ENCODE results near the gene EYS.
"Not testable (repeated sequence)": the region's sequence is repeated elsewhere in the genome, so short reads cannot be mapped to it uniquely, and the experiment has no call there.

EYS gene

GRCh38 chr6:65064844-65065243 is 642.2 kb downstream of the EYS start:
- no peak for DNase-seq

GRCh38 chr6:65059568-65059967 is 647.5 kb downstream of the EYS start:
- no peak for DNase-seq

DNA sequence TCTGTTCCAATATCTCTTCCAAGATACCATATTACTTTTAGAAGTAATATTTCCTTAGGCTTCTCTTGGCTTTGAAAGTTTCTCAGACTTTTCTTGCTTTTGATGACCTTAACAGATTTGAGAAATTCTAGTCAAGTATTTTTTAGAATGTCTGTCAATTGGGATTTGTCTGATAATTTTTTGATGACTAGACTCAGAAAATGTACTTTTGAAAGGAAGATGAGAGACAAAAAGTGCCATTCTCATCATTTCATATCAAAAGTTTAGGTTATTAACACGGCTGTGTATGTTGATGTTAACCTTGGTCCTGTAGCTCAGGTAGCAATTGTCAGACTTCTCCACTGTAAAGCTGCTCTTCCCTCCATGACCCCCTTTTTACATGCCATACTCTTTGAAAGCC is 651.5 kb downstream of the EYS start:
- DNase-seq: no peak

DNA sequence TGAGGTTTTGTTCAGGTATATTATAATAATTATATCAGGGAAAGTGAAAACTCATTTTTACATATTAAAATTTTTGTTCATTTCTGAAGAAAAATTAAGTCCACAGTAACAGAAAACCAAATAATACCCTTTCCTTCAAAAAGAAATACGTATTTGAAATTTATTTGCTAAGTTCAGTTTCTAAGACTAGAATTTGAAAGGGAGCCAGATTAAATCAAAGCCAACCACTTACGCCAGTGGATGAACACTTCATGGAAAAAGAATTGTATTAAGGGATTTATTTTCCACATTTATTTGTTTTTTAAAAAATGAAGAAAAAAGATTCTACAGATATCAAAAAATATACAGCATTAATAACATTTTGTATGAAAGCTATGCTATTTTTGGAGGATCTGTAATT is 654.4 kb downstream of the EYS start:
- DNase-seq: no peak

GRCh38 chr6:65045801-65046200 is 661.2 kb downstream of the EYS start:
- DNase-seq: no peak

DNA sequence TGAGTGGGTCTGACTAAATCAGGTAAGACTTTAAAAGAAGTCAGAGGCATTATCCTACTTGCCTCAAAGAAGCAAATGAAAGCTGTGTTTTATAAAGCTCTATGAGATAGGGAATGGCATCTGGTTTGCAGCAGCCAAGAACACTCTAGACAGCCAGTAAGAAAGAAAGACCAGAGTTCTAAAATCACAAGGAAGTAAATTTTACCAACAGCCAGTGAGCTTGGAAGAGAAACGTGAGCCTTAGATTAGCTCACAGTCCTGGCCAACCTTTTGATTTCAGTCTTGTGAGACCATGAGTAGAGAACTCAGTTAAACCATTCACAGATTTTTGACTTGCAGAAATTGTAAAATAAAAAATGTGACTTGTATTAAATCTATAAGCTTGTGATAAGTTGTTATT is 693.0 kb downstream of the EYS start:
- DNase-seq: no peak

GRCh38 chr6:65006788-65007187 is 700.2 kb downstream of the EYS start:
- no peak for DNase-seq

DNA sequence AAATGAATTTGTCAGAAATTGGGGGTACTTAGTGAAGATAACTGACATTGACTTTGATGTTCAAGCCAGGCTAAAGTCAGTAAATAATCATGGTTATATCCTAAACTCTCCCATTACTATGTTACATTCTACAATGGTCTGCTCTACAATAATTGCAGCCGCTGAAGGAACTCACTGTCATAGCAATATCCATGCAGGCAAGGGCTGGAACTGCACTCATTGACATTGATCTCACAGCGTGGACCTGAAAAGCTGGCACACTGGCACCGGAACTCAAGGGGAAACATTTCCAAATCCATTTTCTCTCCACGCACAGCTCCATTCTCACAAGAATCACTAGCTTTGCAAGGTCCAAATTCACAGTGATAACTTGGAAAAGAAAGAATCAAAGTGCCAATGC is 702.7 kb downstream of the EYS start:
- no peak for DNase-seq

GRCh38 chr6:65002882-65003281 is 704.1 kb downstream of the EYS start:
- not testable (repeated sequence) for DNase-seq

- no peak for DNase-seq
Observed at GRCh38 chr6:65000815-65001214, 706.2 kb downstream of the EYS start.

GRCh38 chr6:64998204-64998603 is 708.8 kb downstream of the EYS start:
- DNase-seq: no peak

- no peak for DNase-seq
Observed at GRCh38 chr6:64996301-64996700, 710.7 kb downstream of the EYS start.

DNA sequence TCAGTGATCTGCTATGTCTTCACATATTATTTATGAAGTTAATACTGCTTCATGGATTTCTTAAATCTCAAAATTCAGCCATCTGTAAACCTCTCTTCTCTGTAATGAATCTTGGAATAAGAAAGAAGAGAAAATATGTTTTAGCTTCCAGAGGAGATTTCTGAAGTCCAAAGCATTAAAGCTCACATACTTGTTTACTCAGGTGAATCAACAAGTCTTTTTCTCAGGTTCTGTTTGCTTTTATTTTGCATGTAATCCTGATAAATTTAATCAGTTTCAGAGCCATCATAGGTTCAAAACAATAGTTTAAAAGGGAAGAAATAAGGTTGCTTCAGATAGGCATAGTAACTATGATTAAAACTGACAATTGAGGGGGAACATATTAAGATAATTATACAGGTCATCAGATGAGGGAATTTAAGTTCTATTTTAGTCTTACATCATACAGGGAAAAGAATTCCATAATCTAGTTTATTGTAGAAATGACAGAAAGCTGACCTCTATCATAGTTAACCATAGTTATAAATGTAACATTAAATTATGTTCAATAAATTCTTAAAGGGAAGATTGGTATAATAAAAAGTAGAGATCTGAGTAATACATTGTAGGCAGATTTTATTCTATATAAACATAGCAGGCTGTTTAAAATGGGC is 716.2 kb downstream of the EYS start:
- DNase-seq: no peak

- no peak for DNase-seq
Observed at GRCh38 chr6:64988148-64988547, 718.9 kb downstream of the EYS start.

DNA sequence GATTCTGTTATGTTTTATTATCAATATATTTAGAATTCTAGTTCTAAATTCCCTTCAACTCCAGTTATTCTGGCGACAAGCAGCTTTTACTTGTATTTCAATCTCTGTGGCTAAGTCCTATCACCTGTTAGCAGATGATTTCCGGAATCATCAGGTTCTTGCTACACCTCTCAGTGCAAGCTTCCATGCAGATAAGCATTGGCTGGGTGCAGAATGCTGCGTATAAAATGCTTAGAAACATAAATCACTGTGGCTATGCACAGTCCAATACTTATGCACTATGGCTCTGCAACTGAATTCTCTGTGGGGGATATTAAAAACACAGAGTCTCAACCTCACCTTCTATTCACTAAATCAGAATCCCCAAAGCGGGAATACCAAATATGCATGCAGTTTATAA is 720.0 kb downstream of the EYS start:
- DNase-seq: no peak

- DNase-seq: no peak
Observed at GRCh38 chr6:64985726-64986125, 721.3 kb downstream of the EYS start.

GRCh38 chr6:64984948-64985347 is 722.1 kb downstream of the EYS start:
- no peak for DNase-seq

DNA sequence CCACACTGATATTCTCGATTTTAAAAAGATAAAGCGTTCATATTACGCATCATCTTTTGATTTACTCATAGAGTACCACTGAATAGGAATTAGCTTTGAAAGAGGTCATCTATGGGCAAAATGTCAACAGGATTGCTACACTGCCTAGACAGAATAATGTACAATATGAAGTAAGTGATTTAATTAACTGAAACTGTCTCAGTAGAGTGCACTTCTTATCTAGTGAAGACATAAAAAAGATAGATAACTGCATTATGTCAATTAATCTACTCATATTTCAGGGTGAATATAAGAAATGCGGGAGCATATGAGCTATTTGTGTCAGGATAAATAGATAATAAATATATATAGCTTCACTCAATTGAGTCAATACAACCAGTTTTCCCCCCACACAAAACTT is 723.9 kb downstream of the EYS start:
- DNase-seq: no peak

DNA sequence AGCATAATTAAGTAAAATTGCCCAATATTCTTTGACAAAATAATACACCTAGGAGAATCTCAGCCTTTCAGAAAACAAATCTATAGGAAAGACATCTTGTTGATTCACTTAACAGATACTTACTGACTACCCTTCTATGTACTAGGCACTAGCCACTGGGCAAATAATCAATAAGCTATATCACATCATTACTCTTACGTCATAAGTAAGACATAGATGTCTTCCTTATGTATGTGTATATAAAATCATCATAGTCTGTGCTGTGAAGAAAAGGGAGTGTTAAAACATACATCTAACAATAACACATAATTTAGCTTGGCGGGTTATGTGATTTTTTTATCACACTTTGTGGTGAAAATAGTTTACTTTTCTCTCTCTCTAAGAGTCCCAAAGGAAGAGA is 733.9 kb downstream of the EYS start:
- DNase-seq: no peak

- no peak for DNase-seq
Observed at GRCh38 chr6:64969139-64969538, 737.9 kb downstream of the EYS start.

DNA sequence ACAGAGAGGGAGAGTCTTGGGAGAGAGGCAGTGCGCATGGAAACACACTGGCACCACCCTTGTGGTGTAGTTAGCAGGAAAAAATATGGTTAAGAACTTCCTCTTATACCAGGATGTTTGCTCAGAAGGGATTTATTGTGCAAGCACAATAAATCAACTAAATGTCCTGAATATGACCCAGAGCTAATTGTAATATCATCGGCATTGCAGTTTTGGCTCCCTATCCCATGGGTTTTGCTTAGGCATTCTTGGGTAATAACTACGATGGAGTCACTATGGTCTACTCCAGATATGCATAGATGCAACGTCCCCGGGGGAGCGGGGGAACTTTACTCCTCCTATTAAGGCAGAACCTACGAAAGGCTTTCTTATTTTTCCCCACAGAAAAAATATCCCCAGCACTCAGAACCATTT is 751.6 kb downstream of the EYS start:
- DNase-seq: no peak

- DNase-seq: no peak
Observed at GRCh38 chr6:64949257-64949656, 757.8 kb downstream of the EYS start.

DNA sequence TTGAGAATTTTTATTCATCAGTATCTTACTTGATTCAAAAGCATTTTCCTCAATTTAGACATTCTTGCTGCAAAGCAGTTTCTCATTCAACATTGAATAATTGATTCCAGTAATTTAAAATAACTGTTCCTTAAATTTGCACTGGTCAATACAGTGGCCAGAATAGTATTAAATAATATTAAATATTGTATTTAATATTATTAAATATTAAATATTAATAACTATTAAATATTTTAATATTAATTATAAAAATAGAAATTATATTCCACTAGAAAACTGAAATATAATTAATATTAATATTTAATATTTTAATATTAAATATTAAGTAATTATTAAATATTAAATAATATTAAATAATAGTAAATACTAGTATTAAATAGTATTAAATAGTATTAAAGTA is 758.8 kb downstream of the EYS start:
- no peak for DNase-seq

DNA sequence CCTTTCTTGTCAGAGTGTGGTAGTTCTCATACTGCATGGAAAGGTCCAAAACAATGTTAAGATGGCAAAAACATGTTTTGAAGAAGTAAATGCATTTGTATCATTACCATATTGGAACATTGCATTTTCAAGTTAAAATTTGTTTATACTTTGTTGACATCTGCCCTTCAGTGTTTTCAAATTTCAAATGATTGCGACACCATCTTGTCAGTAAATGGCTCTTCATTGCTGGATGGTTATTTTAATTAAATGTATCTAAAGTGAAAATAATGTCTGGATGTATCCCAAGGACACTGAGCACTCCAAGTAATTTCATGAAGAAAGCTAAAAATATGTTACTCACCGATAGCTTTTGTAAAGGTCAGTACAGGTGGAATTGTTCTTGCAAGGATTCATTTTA is 761.6 kb downstream of the EYS start:
- DNase-seq: no peak

DNA sequence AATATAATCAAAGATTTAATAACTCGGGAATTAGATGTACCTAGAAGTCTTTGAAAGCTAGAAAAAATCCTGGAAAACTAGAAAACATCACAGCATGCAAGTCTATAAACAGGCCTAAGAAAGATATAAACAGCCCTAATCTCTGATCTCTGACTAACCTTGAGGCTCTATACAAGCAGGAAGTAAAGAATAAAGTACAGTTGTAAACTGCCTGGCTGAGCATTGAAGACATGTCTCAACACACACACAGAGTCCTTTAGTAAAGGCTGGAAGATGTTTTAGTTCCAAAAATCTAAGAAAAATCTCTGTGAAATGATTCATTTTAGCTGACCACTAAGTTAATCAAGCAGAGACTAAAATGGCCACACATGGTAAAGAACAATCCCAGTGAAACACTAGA is 774.5 kb downstream of the EYS start:
- no peak for DNase-seq

- DNase-seq: peak; percentile 76
Observed at GRCh38 chr6:64930681-64931080, 776.3 kb downstream of the EYS start.
